Stimulated activated CD4-positive, alpha-beta T cell treated with anti-CD3 and anti-CD28 coated beads, Interleukin-15, amount 100 ng/mL, for 24 hours (primary cell): ENCODE data around the gene TASP1.

Experiments
- DNase-seq: peaks from one replicate; pipeline ENCODE4 v3.0.0-alpha.2; 2020

Gene TASP1

GRCh38 chr20:13428684-13429083 lies 210.0 kb downstream of the TASP1 start:
- DNase-seq, result no peak

DNA sequence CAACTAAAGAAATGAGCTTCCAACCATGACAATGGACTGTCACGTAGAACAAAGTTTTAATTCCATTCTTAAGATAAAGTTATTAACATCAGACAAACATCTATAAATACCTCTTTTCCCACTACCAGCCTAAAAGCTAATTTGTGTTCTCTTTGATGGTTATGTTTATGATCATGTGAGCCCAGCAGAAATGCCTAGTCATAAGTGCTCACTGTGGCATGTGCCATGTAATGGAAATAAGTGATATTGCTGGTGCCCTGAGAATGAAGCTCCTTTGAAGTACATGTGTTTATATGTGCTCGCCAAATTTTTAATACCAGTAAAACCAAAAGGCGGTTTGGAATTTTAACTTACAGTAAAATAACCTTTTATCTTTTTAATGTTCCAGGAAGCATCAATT lies 211.9 kb downstream of the TASP1 start:
- no peak for DNase-seq

DNA sequence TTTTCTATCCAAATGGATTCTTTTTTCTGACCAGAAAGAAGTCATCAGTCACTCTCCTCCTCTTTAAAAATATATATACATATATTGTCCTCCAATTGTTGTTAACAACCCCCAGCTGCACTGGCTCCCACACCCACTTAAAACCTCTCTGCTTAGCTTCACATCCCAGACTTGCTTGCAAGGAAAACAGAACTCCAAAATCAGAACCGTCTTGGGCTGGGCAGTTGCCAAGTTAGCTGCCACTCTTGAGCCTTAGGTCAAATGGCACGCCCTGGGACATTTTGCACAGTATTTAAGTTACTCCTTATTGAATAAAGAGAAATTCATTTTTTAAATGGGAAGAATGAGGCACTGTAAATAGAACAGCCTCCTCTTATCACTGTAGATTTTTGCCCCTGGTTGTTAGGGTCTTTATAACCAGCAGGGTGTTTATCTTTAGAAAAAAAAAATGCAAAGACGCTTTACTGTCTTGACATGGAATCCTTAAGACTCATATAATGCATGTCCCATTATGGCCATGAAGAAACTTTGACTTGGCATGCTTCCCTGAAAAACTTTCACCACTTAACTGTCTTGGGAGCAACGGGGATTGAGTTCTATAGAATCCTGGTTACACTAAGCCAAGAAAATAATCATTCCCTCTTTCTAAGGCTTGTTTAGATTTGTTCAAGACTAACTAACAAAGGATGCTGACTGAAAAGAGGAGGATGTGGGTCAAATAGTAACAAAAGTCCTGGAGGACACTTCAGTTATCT lies 213.2 kb downstream of the TASP1 start:
- no peak for DNase-seq

DNA sequence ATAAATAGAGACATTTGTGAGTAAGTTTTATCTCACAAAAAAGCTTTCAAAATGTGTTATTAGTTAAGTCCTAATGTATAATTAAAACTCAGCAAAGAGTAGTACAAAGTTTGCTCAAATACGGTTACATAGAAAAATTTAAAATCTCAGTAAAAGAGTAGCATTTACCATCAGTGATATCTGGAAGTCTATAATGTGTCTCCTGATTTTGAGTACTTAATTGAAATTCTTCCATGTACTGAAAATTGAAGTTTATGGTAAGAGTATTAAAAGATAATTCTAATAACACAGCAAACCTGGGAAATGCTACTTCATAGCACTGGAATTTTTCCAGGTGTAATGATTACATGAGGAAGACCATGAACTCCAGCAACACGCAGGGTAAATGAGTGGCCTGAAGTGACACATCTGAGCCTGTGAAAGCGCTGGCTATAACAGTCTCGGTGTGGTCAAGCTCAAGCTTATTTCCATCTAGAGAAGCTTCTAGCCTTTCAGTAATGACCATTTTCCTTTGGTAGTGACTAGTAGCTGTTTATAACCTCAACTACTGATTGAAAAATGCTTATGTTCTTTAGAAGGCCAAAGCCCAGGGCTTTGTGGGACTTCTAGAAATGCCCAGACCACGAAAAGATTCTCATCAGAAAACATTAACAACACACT lies 214.4 kb downstream of the TASP1 start:
- no peak for DNase-seq

GRCh38 chr20:13423472-13424173 lies 215.1 kb downstream of the TASP1 start:
- DNase-seq, result no peak

DNA sequence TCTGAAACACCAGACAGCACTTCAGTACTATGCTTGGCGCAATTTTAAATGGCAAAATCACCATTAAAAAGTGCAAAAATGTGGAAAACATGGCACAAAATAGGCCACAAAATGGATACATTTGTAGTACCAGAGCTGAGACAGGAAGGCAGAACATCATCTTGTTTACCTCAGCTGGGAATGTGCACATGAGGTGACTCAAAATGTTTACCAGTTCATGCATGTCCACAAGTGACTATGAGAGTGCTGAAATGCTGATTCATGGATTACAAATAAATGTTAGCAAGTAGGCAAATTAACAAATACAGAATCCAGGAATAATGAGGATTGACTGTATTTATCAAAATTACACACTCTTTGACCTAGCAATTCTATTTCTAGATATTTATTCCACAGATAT lies 216.1 kb downstream of the TASP1 start:
- no peak for DNase-seq

- no peak for DNase-seq
Measured at GRCh38 chr20:13420625-13421024, 218.1 kb downstream of the TASP1 start.

DNA sequence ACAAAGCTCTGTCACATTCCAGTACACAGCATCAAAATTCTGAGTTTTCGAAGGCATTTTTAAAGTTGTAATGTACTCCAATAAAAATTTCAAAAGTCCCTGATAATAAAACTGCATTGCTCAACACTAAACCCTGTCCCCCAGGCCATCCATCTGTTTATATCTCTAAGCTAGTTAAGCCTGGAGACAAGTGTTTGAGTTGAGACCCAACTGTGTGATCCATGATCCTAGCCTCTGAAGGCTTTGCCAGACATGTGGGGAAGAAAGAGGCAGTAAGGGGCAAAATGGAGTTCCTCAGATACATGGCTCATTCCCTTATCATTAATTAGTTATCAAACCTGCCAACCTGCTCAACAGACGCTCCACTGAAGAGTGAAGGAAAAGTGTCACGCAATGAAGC lies 219.3 kb downstream of the TASP1 start:
- DNase-seq, result no peak

DNA sequence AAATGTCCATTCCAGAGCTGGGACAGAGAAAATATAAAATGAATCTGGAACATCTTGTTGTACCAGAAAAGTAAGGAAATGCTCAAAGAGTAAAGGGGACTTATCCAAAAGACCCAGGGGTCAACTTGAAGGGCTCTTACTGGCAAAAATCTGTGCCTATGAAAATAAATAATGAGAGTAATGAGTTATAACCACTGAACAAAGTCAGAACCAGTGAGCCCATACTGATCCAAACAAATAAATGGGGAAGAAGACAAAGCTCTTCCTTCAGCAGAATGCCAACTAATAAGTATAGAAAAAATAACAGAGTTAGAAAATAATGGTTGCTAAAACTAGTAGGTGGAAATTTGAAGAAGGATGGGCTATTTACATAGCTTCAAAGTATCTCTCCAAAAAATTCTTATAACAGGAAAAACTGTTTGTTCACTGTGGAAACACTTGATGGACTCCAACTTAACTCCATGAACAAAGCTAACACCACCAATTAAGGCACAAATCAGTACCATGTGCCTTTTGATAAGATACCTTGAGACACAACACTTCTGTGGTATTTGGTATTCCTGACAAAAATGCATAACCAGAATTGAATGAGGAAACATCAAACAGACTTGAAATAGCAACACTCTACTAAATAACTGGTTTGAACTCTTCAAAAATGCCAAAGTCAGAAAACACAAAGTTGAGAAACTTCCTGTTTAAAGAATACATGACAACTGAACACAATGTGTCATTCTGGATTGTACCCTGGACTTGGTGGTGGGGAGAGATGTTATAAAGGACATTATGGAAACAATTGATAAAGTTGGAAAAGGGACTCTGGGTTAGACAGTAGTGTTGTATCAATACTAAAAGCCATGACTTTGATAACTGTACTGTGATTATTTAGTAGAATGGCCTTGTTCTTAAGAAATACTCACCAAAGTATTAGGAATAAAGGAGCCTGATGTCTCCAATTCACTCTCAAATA lies 220.2 kb downstream of the TASP1 start:
- DNase-seq, result no peak

DNA sequence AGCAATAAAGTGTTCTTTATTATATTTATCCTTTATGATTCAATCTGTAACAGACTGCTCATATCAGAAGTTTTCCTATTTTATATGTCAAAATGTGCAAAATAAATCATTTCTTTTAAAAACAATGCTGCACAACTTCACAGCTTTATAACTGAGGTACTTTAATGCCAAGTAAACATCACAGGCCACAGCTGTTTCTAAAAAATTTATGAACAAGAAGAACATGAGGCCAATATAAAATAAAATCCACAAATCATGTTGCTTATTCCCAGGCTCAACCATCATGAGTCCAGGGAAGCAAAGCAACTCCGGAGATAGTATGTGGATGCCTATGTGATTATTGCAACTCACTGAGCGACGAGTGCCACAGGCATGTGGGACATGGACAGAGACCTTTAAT lies 222.2 kb downstream of the TASP1 start:
- no peak for DNase-seq

GRCh38 chr20:13412806-13413445 lies 225.8 kb downstream of the TASP1 start:
- DNase-seq, result no peak

DNA sequence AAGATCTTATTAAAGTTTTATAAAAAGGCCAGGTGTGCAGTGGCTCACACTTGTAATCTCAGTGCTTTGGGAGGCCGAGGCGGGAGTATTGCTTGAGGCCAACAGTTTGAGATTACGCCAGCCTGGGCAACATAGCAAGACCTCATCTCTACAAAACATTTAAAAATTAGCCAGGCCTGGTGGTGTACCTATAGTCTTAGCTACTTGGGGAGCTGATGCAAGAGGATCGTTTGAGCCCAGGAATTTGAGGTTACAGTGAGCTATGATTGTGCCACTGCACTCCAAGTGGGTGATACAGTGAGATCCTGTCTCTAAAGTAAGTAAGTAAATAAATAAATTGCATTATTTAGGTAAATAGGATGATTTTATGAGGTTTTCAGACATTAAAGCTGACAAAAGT lies 234.4 kb downstream of the TASP1 start:
- no peak for DNase-seq

DNA sequence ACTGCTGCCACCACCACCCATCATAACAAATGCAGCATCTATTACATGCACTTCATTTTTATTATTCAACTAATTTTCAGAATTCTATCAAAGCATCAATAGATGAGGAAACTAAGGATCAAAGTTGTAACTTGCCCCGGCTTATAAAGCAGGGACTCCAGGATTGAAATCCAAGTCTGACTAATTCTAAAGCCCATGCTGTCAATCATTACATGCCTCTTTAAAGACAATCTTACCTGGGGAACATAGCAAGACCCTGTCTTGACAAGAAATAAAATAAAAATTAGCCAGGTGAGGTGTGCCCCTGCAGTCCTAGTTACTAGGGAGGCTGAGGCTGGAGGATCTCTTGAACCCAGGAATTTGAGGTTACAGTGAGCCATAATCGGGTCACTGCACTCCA lies 235.3 kb downstream of the TASP1 start:
- DNase-seq, result no peak

- DNase-seq, result no peak
Measured at GRCh38 chr20:13402986-13403385, 235.7 kb downstream of the TASP1 start.

- no peak for DNase-seq
Measured at GRCh38 chr20:13402171-13402760, 236.5 kb downstream of the TASP1 start.

GRCh38 chr20:13401596-13401995 lies 237.1 kb downstream of the TASP1 start:
- DNase-seq, result no peak

- no peak for DNase-seq
Measured at GRCh38 chr20:13400453-13400852, 238.3 kb downstream of the TASP1 start.

- DNase-seq, result no peak
Measured at GRCh38 chr20:13397300-13397724, 241.4 kb downstream of the TASP1 start.

DNA sequence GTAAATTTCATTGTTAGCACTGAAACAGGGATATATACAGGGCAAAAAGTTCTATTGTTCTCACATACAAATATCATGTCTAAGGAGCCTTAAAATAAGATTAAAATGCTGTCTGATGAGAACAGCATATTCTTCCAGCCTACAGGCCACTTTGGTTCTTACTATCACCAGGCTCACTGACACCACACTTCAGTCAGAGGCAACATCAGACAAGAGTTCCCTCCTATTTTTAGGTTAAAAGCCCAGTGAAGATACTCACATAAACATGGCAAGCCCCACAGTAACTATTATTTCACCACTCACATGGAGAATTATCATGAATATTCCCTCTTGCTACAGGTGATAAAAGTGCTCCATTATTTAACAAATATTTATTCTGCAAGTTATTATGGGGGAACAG lies 241.9 kb downstream of the TASP1 start:
- DNase-seq, result no peak

GRCh38 chr20:13396022-13396421 lies 242.7 kb downstream of the TASP1 start:
- DNase-seq, result no peak

DNA sequence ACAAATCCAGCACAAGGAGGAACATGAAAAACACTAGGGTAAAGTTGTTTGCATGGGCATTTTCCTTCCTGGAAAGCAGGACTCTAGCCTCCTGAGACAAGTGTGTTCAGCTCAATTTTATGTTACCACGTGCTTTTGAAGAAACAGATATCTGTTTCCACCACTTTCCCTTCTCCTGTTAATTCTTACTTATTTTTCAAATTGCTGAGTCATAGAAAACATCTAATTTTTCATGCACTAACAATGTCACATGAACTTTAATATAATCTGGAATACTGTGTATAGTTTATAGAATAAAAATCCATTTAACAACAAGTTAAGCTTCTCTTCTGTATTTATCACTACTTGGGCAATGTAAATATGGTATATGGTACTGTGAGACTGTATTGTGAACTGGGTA lies 243.5 kb downstream of the TASP1 start:
- no peak for DNase-seq

- DNase-seq, result no peak
Measured at GRCh38 chr20:13392391-13392790, 246.3 kb downstream of the TASP1 start.
